Measurements from ENCODE around the gene ABTB2.

- TF ChIP-seq ZFP30 (CRISPR knock-in tag; IDR thresholded peaks at IDR 0.05): no peak
- no peak for TF ChIP-seq PATZ1 (CRISPR knock-in tag; IDR thresholded peaks at IDR 0.05; ENCODE audit: borderline replicate concordance)
- no peak for TF ChIP-seq SNAI2 (CRISPR knock-in tag; IDR thresholded peaks at IDR 0.05)
- no peak for TF ChIP-seq ARNTL (CRISPR knock-in tag; IDR thresholded peaks at IDR 0.05; ENCODE audit: borderline replicate concordance, low read depth)
- no peak for TF ChIP-seq GLIS3 (CRISPR knock-in tag; IDR thresholded peaks at IDR 0.05)
Observed at GRCh38 chr11:34261095-34261494, 96.7 kb downstream of the ABTB2 start.

Data from SK-N-SH treated with all-trans-retinoic acid at 6 μM for 48 hours (cell line).